Non-pigmented ciliary epithelial cell (primary cell): ENCODE measurements around the gene RSBN1.

Experiments used
- DNase-seq: peaks from one replicate; pipeline ENCODE4 v3.0.0-alpha.2; 2010; ENCODE audit warnings: low read depth

Gene RSBN1

DNA sequence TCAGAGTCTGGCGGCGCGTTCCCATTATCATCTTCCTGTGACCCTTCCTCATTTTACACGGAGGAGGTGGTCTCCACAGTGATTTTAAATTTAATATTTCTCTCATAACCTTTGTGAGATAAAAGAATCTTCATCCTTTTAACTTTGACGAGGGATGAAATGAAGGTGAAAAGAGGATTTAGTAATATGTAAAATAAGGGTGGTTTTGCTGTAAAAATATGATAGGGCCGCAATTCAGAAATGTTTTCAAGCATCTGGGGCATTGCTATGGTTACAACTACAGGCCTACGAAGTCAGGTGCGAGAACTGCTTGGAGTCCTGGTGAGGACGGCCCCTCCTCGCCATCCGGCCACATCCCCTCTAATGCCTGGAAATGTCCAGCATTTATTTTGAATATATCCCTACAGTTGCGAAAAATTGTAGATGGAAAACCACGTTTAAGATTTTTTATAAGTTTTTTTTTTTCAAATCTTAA lies 422 bp upstream of the RSBN1 start:
- DNase-seq = no peak

- no peak for DNase-seq
Measured at GRCh38 chr1:113811156-113811887, 954 bp downstream of the RSBN1 start.

GRCh38 chr1:113809670-113810602 lies 2.3 kb downstream of the RSBN1 start:
- DNase-seq = no peak

DNA sequence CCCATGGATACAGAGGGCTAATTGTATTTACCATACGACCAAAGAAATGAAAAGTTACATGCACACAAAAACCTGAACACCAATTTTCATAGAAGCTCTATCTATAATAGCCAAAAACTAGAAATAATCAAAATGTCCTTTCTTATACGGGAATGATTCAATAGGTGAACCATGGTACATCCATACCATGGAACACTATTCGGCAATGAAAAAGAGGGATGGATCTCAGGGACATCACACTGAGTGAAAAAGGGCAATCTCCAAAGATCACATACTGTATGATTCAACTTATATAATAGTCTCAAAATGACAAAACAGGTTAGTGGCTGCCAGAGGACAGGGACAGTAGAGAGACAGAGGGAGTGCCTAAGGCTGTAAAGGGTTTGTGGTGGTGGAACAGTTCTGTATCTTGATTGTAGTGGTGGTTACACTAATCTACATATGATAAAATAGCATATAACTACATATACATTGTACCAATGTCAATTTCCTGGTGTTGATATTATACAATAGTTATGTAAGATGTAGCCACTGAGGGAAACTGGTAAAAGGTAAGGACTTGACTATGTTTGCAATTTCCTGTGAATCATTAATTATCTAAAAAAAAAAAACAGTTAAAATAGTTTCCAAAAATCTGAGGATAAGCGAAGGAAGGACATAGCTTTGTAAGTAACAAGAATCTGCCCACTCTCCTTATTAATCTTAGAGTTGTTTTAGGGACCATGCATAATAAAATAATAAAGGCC lies 3.7 kb downstream of the RSBN1 start:
- DNase-seq = no peak

GRCh38 chr1:113805639-113806038 lies 6.6 kb downstream of the RSBN1 start:
- DNase-seq = no peak

GRCh38 chr1:113805256-113805531 lies 7.1 kb downstream of the RSBN1 start:
- no peak for DNase-seq

GRCh38 chr1:113804421-113805255 lies 7.6 kb downstream of the RSBN1 start:
- DNase-seq = peak; percentile 53

DNA sequence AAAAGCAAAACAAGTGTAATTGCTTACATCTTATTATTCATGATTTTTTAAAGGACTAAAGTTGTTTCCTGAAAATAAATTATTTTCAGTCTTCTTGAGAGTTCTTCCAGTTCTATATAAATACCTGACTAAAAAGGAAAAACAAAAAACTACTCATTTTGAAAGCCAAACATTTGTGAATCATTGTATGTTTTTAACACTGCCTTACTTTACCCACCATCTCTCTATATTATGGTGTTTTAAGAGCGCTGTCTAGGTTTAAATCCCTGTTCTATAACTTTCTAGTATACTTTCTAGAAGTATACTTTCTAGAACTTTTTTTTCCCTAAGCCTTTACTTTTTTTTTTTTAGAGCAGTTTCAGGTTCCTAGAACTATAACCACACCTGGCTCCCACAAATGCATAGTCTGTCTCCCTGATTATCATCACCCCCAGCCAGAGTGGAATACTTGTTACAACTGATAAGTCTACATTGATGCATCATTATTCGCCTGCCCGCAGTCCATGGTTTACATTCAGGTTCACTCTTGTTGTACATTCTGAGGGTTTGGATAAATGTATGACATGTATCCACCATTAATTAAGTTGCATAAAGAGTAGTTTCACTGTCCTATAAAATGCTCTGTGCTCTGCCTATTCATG lies 9.8 kb downstream of the RSBN1 start:
- DNase-seq = no peak

GRCh38 chr1:113800487-113800886 lies 11.8 kb downstream of the RSBN1 start:
- no peak for DNase-seq

- no peak for DNase-seq
Measured at GRCh38 chr1:113797472-113797871, 14.8 kb downstream of the RSBN1 start.

- no peak for DNase-seq
Measured at GRCh38 chr1:113793878-113794834, 18.1 kb downstream of the RSBN1 start.

- no peak for DNase-seq
Measured at GRCh38 chr1:113792986-113793385, 19.3 kb downstream of the RSBN1 start.

- no peak for DNase-seq
Measured at GRCh38 chr1:113792471-113792870, 19.8 kb downstream of the RSBN1 start.

GRCh38 chr1:113788802-113789201 lies 23.5 kb downstream of the RSBN1 start:
- DNase-seq = no peak

GRCh38 chr1:113787663-113788062 lies 24.6 kb downstream of the RSBN1 start:
- no peak for DNase-seq

DNA sequence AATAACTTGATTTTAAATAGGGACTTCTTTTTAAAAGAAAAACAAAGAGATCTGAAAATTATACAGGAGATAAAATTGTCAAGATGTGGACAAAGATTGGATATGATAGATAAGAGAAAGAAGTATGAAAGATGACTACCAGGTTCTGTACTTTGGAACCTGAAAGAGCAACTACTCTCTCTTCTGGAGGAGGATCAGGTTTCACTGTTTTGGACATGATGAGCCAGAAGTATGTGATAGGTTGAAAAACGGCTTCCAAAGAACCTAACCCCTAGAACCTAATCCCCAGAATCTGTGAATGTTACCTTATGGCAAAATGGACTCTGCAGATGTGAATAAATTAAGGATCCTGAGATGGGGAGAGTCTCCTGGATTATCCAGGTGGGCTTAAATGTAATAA lies 26.2 kb downstream of the RSBN1 start:
- no peak for DNase-seq

DNA sequence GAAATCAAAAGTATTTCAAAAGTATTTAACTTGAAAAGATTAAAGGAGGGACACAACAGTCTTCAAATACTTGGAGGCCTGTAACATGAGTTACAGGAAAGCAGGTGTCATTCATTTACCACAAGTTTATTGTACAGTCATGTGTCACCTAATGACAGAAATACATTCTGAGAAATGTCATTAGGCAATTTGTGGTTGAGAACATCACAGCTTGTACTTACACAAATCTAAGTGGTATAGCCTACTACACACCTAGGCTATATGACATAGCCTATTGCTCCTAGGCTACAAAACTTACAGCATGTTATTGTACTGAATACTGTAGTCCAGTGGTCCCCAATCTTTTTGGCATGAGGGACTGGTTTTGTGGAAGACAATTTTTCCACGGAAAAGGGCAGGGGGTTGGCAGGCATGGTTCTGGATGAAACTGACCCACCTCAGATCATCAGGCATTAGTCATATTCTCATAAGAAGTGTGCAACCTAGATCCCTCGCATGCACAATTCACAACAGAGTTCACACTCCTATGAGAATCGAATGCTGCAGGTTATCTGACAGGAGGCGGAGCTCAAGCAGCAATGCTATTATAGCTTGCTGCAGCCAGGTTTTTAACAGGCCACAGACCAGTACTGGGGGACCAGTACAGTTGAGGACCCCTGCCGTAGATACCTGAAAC lies 28.0 kb downstream of the RSBN1 start:
- no peak for DNase-seq

DNA sequence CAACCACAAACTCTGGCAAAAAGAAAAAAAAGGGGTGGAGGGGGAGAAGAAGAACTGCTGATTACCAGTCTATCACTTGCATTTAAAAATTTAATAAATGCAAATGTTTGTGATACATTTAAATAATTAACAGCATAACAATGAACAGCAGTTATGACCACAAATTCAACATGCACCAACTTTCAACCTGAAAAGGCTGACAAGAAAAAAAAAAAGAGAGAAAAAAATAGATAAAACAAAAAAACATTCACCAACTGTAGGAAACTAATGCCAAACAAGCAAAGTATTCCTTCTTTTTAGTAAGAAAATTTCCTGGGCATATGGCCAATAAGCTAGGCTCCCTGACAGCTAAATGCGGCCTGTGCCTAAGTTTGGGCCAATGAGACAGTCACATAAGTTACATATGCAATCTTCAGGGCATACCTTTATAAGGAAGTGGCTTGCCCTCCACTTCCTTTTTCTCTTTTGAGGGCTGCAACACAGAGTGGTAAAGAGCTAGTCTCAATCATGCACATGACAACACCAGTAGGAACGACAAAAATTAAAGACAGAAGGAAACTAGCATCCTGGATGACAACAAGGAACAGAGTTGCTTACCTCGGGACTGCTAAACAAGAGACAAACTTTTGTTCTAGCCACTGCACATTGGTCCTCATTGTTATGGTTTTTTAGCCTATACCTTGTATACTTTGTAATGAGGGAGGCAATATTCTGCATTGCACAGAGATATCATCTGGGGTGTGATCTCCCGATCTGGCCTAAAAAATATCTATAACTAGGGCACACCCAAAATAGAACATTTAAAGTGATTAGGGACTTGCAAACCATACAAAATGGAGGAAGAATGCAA lies 28.8 kb downstream of the RSBN1 start:
- DNase-seq = no peak

GRCh38 chr1:113782406-113782805 lies 29.9 kb downstream of the RSBN1 start:
- no peak for DNase-seq
